GM19467 (cell line): ENCODE data around the gene GNA14.
"Not testable (repeated sequence)": the region's sequence is repeated elsewhere in the genome, so short reads cannot be mapped to it uniquely, and the experiment has no call there.

Experiments used
- ATAC-seq: cut with Tn5 transposase; IDR thresholded peaks from one replicate; pipeline ENCODE4 v1.9.1; 2021; ENCODE audit warnings: mild to moderate bottlenecking, moderate library complexity; ENCODE audit not compliant: unreplicated experiment

GNA14 gene

GRCh38 chr9:77647267-77648233 is 572 bp downstream of the GNA14 start:
- ATAC-seq: no peak

- ATAC-seq: no peak
Measured at GRCh38 chr9:77643871-77644270, 4.3 kb downstream of the GNA14 start.

GRCh38 chr9:77640741-77641580 is 7.2 kb downstream of the GNA14 start:
- ATAC-seq: no peak

- no peak for ATAC-seq
Measured at GRCh38 chr9:77632652-77633051, 15.5 kb downstream of the GNA14 start.

GRCh38 chr9:77628864-77629263 is 19.3 kb downstream of the GNA14 start:
- not testable (repeated sequence) for ATAC-seq

GRCh38 chr9:77616191-77616590 is 31.9 kb downstream of the GNA14 start:
- ATAC-seq: no peak

GRCh38 chr9:77614645-77615044 is 33.5 kb downstream of the GNA14 start:
- no peak for ATAC-seq

GRCh38 chr9:77606526-77606925 is 41.6 kb downstream of the GNA14 start:
- ATAC-seq: no peak

GRCh38 chr9:77605449-77606220 is 42.5 kb downstream of the GNA14 start:
- no peak for ATAC-seq

GRCh38 chr9:77604316-77604715 is 43.8 kb downstream of the GNA14 start:
- no peak for ATAC-seq

- no peak for ATAC-seq
Measured at GRCh38 chr9:77602852-77603251, 45.3 kb downstream of the GNA14 start.

- ATAC-seq: no peak
Measured at GRCh38 chr9:77601476-77602099, 46.5 kb downstream of the GNA14 start.

GRCh38 chr9:77600810-77601209 is 47.3 kb downstream of the GNA14 start:
- ATAC-seq: no peak

GRCh38 chr9:77599492-77599891 is 48.6 kb downstream of the GNA14 start:
- no peak for ATAC-seq

GRCh38 chr9:77598991-77599390 is 49.1 kb downstream of the GNA14 start:
- no peak for ATAC-seq

GRCh38 chr9:77598524-77598923 is 49.6 kb downstream of the GNA14 start:
- no peak for ATAC-seq

- ATAC-seq: no peak
Measured at GRCh38 chr9:77597057-77597456, 51.1 kb downstream of the GNA14 start.

GRCh38 chr9:77595426-77596095 is 52.6 kb downstream of the GNA14 start:
- ATAC-seq: no peak

- ATAC-seq: no peak
Measured at GRCh38 chr9:77594963-77595362, 53.2 kb downstream of the GNA14 start.

GRCh38 chr9:77593528-77593927 is 54.6 kb downstream of the GNA14 start:
- ATAC-seq: no peak
